GM12874 (cell line): ENCODE results near the gene RS1.

Experiments
- TF ChIP-seq, protein P1 (sequence below): IDR thresholded peaks from 2 replicates; pipeline ENCODE4 v1.5.1; 2011; ENCODE audit warnings: low read depth, mild to moderate bottlenecking, control low read depth, low read length, moderate library complexity; ENCODE audit not compliant: insufficient read depth

The RS1 gene

DNA sequence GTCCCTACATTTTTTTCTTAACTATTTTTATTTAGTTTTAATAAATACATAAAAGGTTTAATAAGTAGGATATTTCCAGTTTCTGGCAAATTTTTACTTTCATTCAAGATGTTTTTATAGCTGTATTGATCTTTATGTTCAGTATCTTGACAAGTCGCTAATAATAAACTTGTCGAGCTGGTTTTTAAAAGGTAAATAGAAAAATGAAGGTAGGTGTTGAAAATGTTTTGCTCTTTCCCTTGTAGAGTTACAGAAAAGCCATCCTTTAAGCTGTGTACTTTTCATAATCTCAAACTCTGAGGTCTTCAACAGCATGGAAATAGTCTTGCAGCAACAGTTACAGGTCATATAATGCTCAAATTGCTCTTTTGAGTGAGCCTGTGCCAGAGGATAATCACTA lies 52.6 kb downstream of the RS1 start:
- TF ChIP-seq, protein P1, sequence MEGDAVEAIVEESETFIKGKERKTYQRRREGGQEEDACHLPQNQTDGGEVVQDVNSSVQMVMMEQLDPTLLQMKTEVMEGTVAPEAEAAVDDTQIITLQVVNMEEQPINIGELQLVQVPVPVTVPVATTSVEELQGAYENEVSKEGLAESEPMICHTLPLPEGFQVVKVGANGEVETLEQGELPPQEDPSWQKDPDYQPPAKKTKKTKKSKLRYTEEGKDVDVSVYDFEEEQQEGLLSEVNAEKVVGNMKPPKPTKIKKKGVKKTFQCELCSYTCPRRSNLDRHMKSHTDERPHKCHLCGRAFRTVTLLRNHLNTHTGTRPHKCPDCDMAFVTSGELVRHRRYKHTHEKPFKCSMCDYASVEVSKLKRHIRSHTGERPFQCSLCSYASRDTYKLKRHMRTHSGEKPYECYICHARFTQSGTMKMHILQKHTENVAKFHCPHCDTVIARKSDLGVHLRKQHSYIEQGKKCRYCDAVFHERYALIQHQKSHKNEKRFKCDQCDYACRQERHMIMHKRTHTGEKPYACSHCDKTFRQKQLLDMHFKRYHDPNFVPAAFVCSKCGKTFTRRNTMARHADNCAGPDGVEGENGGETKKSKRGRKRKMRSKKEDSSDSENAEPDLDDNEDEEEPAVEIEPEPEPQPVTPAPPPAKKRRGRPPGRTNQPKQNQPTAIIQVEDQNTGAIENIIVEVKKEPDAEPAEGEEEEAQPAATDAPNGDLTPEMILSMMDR, result no peak

DNA sequence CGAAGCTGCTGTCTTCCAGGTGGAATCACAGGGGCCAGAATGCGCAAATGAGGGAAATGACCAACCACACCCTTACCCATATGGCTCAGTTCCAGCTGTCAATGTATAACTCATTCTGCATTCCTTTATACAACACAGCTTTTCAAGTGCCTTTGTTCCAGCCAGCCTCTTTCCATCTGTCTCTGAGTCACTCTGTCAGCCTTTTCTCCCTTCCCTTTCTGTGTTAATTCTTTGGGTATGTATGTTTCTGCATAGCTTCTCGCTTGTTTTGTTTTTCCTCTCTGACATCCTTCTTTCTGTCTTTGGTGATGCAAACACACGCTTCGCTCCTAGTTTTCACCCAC lies 54.5 kb downstream of the RS1 start:
- TF ChIP-seq, protein P1, result no peak

DNA sequence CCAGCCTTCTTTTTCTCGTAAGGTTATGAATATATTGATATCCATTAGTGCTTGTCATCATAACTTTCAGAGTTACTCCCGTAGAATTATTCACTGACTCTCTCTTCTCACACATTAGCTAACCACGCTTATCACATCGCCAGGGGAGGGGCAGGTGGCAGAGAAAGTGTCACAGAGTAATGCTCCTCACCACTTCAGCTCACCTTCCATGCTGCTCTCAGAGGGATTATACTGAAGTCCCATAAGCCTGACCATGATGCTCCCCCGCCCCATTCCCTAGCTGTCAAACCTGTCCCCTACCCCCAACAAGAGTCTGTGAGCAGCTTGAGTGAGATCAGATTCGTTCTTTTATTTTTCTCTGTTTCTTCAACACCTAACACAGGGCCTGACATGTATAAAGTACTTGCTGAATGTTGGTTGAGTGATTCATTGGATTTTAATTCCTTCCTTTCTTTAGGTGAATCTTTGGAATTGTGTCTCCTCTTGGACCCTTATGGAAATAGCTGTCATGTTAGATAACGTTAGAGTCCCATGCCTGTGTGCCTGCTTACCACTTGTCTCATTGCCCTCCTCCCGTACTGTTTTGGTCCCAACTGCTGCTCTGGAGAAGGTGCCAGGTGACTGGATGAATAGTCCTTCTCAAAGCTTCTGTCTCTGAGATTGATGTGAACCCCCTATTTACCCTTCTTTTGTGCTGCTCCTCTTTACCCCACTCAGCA lies 55.1 kb downstream of the RS1 start:
- TF ChIP-seq, protein P1, result no peak

DNA sequence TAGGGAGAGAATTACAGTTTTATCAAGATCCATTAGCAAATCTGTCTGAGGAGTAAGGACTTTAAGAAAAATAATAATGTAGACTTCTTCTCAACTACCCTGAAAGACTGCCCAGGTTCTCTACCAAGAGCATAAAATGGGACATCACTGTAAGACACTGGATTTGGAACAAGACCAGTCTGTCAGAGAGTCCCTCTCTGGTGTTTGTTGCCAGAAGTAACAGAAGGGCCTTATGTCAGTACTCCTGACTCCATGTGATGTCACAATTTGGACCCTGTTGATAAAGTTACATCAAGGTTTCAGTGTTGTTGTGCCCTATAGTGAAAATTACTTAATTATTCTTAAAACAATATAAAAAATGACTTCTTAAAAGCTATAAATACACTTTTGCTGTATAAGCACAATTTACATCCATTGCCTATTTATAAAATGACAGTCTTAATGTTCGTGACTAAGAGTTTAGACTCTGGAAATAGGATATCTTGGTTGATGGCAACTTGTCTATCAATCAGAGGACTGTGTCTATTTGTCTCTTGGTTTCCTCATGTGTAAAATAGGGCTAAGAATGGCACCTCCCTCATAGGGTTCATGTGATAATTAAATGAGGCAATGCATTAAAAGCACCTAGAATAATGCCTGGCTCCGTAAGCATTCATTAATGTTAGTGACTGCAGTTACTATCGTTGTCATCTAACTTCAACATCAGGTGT lies 57.8 kb downstream of the RS1 start:
- TF ChIP-seq, protein P1, result no peak

DNA sequence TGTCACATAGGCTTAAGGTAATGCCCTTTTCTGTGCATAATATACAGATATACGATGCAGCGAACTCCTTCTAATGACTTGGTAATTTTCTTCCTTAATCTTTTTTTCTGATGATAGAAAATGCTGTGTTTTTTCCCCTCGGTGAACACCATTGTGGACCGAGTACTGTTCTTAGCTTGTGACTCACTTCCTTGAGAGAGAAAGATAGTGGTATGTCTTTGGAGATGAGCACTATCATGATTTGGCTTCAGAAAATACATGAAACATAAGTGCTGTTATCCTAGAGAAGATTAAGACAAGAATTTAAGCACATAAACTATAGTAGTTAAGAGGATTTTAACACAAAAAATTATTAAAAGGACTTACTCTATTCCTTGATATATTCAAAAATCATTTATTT lies 63.9 kb downstream of the RS1 start:
- TF ChIP-seq, protein P1, result no peak

DNA sequence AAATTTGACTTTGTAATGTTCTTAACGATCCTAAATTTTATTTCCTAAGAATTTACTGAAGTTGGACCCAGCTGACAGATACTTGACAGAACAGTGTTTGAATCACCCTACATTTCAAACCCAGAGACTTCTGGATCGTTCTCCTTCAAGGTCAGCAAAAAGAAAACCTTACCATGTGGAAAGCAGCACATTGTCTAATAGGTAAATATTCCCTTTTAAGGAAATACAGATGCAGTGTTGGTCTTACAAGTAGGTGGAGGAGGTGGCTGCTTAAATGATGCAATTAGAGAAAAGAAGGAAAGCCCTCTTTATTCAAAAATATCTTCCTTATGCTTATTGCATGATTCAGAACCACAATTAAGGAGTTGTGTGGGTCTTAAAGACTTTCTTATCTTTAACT lies 73.5 kb downstream of the RS1 start:
- TF ChIP-seq, protein P1, result no peak

DNA sequence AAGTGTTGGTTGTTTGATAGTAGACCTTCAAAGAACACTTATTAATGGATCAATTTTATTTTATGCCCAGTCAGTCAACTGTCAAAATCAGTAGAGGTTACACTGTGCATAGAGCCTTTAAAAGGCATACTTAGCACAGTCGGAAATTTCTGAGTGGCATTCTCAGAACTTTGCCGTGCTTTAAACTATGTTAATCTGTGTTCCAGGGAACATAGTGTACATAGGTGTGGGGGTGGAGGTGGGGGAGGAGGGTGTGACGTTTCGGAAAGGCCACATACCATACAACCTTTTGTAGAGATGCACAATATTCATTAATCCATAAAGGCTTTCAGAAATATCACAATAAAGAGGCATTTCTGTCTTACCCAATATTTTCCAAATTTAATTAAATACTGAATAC lies 75.8 kb downstream of the RS1 start:
- TF ChIP-seq, protein P1, result no peak
